Liver (tissue), 9 donors: ENCODE results near the gene PAK4. TPM values are rescaled to one million over a fixed set of nuclear protein-coding genes. Genes with fewer than 3 reads are reported as not detected.

Source experiments
- DNase-seq: peaks from one replicate; pipeline ENCODE4 v3.0.0-alpha.2; 2017; ENCODE audit warnings: low spot score
- H3K27ac ChIP-seq, 2 donors: one replicate each; pipeline ENCODE4 v1.7.0; 2013; ENCODE audit warnings: inconsistent platforms in 2 of 2, low read length in 2 of 2, control low read depth in 1 of 2, low read depth in 1 of 2, mild to moderate bottlenecking in 1 of 2
- H3K27me3 ChIP-seq, 4 donors: one replicate each; pipeline versions ENCODE4 v1.6.1 to v1.7.0; 2013; ENCODE audit warnings: low read length in 3 of 4, inconsistent platforms in 1 of 4, mild to moderate bottlenecking in 1 of 4, moderate library complexity in 1 of 4; ENCODE audit not compliant: control insufficient read depth in 4 of 4, insufficient read depth in 4 of 4
- H3K36me3 ChIP-seq, 4 donors: one replicate each; pipeline versions ENCODE4 v1.6.1 to v1.7.0; 2013; ENCODE audit warnings: low read length in 3 of 4, mild to moderate bottlenecking in 3 of 4, low read depth in 1 of 4, moderate library complexity in 1 of 4; ENCODE audit not compliant: control insufficient read depth in 4 of 4, insufficient read depth in 3 of 4
- H3K4me1 ChIP-seq, 4 donors: one replicate each; pipeline versions ENCODE4 v1.6.1 to v1.7.0; 2013; ENCODE audit warnings: low read length in 3 of 4, mild to moderate bottlenecking in 3 of 4, moderate library complexity in 1 of 4; ENCODE audit not compliant: control insufficient read depth in 4 of 4, insufficient read depth in 4 of 4
- H3K4me3 ChIP-seq, 3 donors: one replicate each; pipeline versions ENCODE4 v1.6.1 to v1.7.0; 2013; ENCODE audit warnings: low read length in 3 of 3, control low read depth in 1 of 3, low read depth in 1 of 3, mild to moderate bottlenecking in 1 of 3
- H3K9ac ChIP-seq, 2 donors: one replicate each; pipeline ENCODE4 v1.7.0; 2013; ENCODE audit warnings: low read length in 2 of 2, mild to moderate bottlenecking in 2 of 2, moderate library complexity in 2 of 2, control low read depth in 1 of 2, low read depth in 1 of 2
- H3K9me3 ChIP-seq, 4 donors: one replicate each; pipeline versions ENCODE4 v1.6.1 to v1.7.0; 2013; ENCODE audit warnings: low read length in 3 of 4; ENCODE audit not compliant: control insufficient read depth in 4 of 4
- ATF3 ChIP-seq: IDR thresholded peaks from 2 replicates; pipeline ENCODE4 v1.6.1; 2016; ENCODE audit warnings: antibody characterized with exemption
- CTCF ChIP-seq: fragments of 150-350 bp; IDR thresholded peaks from 2 replicates; pipeline ENCODE4 v1.5.1; 2017; ENCODE audit warnings: improper control_type of control experiment, low read depth, low read length; ENCODE audit not compliant: missing input control
- EGR1 ChIP-seq, 2 donors: IDR thresholded peaks; 2 replicates each; pipeline ENCODE4 v1.6.1; 2016 to 2018; ENCODE audit warnings: antibody characterized with exemption in 2 of 2, low read depth in 2 of 2
- FOXA1 ChIP-seq: IDR thresholded peaks from 2 replicates; pipeline ENCODE4 v1.6.1; 2016; ENCODE audit warnings: antibody characterized with exemption
- FOXA2 ChIP-seq: IDR thresholded peaks from 2 replicates; pipeline ENCODE4 v1.6.1; 2016; ENCODE audit warnings: antibody characterized with exemption
- GABPA ChIP-seq, 2 donors: IDR thresholded peaks in 1 of 2; conservative IDR thresholded peaks in 1 of 2; 2 replicates each; pipeline ENCODE4 v1.6.1; 2016; ENCODE audit warnings: antibody characterized with exemption in 2 of 2, mild to moderate bottlenecking in 1 of 2, moderate library complexity in 1 of 2
- HNF4A ChIP-seq, 2 donors: conservative IDR thresholded peaks; 2 replicates each; pipeline ENCODE4 v1.6.1; 2016; ENCODE audit warnings: antibody characterized with exemption in 2 of 2, mild to moderate bottlenecking in 2 of 2
- HNF4G ChIP-seq: IDR thresholded peaks from 2 replicates; pipeline ENCODE4 v1.6.1; 2016; ENCODE audit warnings: antibody characterized with exemption
- JUND ChIP-seq, 2 donors: IDR thresholded peaks; 2 replicates each; pipeline ENCODE4 v1.6.1; 2016; ENCODE audit warnings: antibody characterized with exemption in 2 of 2
- MAX ChIP-seq: IDR thresholded peaks from 2 replicates; pipeline ENCODE4 v1.6.1; 2016; ENCODE audit warnings: antibody characterized with exemption
- NR2F2 ChIP-seq: IDR thresholded peaks from 2 replicates; pipeline ENCODE4 v1.6.1; 2016; ENCODE audit warnings: antibody characterized with exemption
- RAD21 ChIP-seq, 2 donors: IDR thresholded peaks; 2 replicates each; pipeline ENCODE4 v1.6.1; 2016; ENCODE audit warnings: antibody characterized with exemption in 2 of 2, mild to moderate bottlenecking in 2 of 2
- RXRA ChIP-seq, 2 donors: IDR thresholded peaks; 2 replicates each; pipeline ENCODE4 v1.6.1; 2017 to 2018; ENCODE audit warnings: antibody characterized with exemption in 2 of 2, mild to moderate bottlenecking in 1 of 2
- TAF1 ChIP-seq: conservative IDR thresholded peaks from 2 replicates; pipeline ENCODE4 v1.6.1; 2016; ENCODE audit warnings: antibody characterized with exemption, mild to moderate bottlenecking
- YY1 ChIP-seq: IDR thresholded peaks from 2 replicates; pipeline ENCODE4 v1.6.1; 2016; ENCODE audit warnings: antibody characterized with exemption, mild to moderate bottlenecking
- ZBTB33 ChIP-seq: IDR thresholded peaks from 2 replicates; pipeline ENCODE4 v1.6.1; 2016; ENCODE audit warnings: antibody characterized with exemption
- WGBS: extraction: QIAGEN DNeasy Blood & Tissue Kit; methylation state at CpG from one replicate; pipeline ENCODE4 v1.1.7; 2013; 5-methylcytosine and 5-hydroxymethylcytosine counted together
- polyA plus RNA-seq, 2 donors: library from polyadenylated mRNA; stranded (reverse) in 1 of 2; unstranded in 1 of 2; fragments of 200-250 nt in 1 of 2; fragments of >200 nt in 1 of 2; fragmentation: Nextera tagmentation in 1 of 2; extraction: Ambion mirVana in 1 of 2; gene quantifications; one replicate each; pipeline versions ENCODE4 v1.2.1 to v1.2.3, GENCODE V29; 2013 to 2015
- total RNA-seq, 2 donors: library from RNA; depleted of rRNA; stranded (reverse); fragments of >200 nt; gene quantifications; one replicate each; pipeline ENCODE4 v1.2.3, GENCODE V29; 2014
- donor health status: healthy.
- donor health status: healthy.
- donor health status: healthy.
- donor health status: healthy.
- donor health status: healthy.

Gene PAK4
- total and polyA plus RNA-seq, 4 donors = 5.4 to 16.6 (median 7.7) TPM

- Histone ChIP-seq H3K4me3 (no peak overlapping the region), H3K9ac (no peak overlapping the region), H3K9me3 (no peaks in the 10 kb centered on the region), H3K36me3 (peaks cover 0 to 11% (median 3%) of the 10 kb centered on the region in 4 donors), H3K27ac (no peak overlapping the region), H3K4me1 (no peaks in the 10 kb centered on the region), H3K27me3 (no peaks in the 10 kb centered on the region)
- DNase-seq = no peak
- TF ChIP-seq TAF1 (no peak), FOXA2 (no peak), ZBTB33 (no peak), RXRA (IDR thresholded peaks at IDR 0.05) (no peak), CTCF (no peak), FOXA1 (no peak), YY1 (no peak), EGR1 (IDR thresholded peaks at IDR 0.05; ENCODE audit: low read depth in 2 of 2) (no peak), GABPA (IDR thresholded peaks at IDR 0.05 in 1 of 2, conservative IDR thresholded peaks at IDR 0.05 in 1 of 2) (no peak), ATF3 (no peak), HNF4A (conservative IDR thresholded peaks at IDR 0.05) (no peak), NR2F2 (no peak), HNF4G (no peak), JUND (IDR thresholded peaks at IDR 0.05) (no peak), RAD21 (IDR thresholded peaks at IDR 0.05) (no peak)
- WGBS = 93% methylated on average over 8 of the region's 8 CpGs
Observed at GRCh38 chr19:39183104-39183503, 57.5 kb downstream of the PAK4 start.

GRCh38 chr19:39186391-39186790 lies 60.8 kb downstream of the PAK4 start:
- no peak overlapping the region for H3K27ac ChIP-seq
- TF ChIP-seq GABPA (IDR thresholded peaks at IDR 0.05 in 1 of 2, conservative IDR thresholded peaks at IDR 0.05 in 1 of 2) = no peak
- no peak for TF ChIP-seq MAX
- TF ChIP-seq NR2F2 = no peak
- TF ChIP-seq YY1 = no peak
- no peak for TF ChIP-seq JUND (IDR thresholded peaks at IDR 0.05)
- TF ChIP-seq CTCF = no peak
- H3K36me3 ChIP-seq = no peaks in the 10 kb centered on the region
- WGBS = 88% methylated on average over 8 of the region's 8 CpGs
- H3K27me3 ChIP-seq = no peaks in the 10 kb centered on the region
- no peak for DNase-seq
- no peak overlapping the region for H3K4me3 ChIP-seq
- no peak overlapping the region for H3K9ac ChIP-seq
- H3K9me3 ChIP-seq = no peaks in the 10 kb centered on the region
- H3K4me1 ChIP-seq = no peaks in the 10 kb centered on the region
